OCI-M2 (cell line): ENCODE data around the gene HTT.
"Not testable (repeated sequence)": the region's sequence is repeated elsewhere in the genome, so short reads cannot be mapped to it uniquely, and the experiment has no call there.

ENCODE experiments used
- DNase-seq: peaks from one replicate; lab custom pipeline; 2025; ENCODE audit not compliant: unreplicated experiment; lab: John Stamatoyannopoulos, UW

Gene HTT

GRCh38 chr4:3161044-3161443 is 86.6 kb downstream of the HTT start:
- DNase-seq: not testable (repeated sequence)

GRCh38 chr4:3166434-3166833 is 92.0 kb downstream of the HTT start:
- DNase-seq: not testable (repeated sequence)

- DNase-seq: no peak
These were observed 93.5 kb downstream of the HTT start for GRCh38 chr4:3168029-3168428.

- no peak for DNase-seq
These were observed 100.2 kb downstream of the HTT start for GRCh38 chr4:3174371-3175338.

- no peak for DNase-seq
These were observed 102.1 kb downstream of the HTT start for GRCh38 chr4:3176367-3177229.

GRCh38 chr4:3177426-3177825 is 102.9 kb downstream of the HTT start:
- DNase-seq: no peak

- no peak for DNase-seq
These were observed 103.4 kb downstream of the HTT start for GRCh38 chr4:3177905-3178304.

- no peak for DNase-seq
These were observed 103.9 kb downstream of the HTT start for GRCh38 chr4:3178351-3178750.

GRCh38 chr4:3179126-3179706 is 104.7 kb downstream of the HTT start:
- no peak for DNase-seq

GRCh38 chr4:3183008-3183407 is 108.5 kb downstream of the HTT start:
- no peak for DNase-seq

GRCh38 chr4:3184725-3185124 is 110.2 kb downstream of the HTT start:
- no peak for DNase-seq

- DNase-seq: no peak
These were observed 112.1 kb downstream of the HTT start for GRCh38 chr4:3186609-3187008.

- DNase-seq: no peak
These were observed 113.6 kb downstream of the HTT start for GRCh38 chr4:3188118-3188517.

- no peak for DNase-seq
These were observed 115.0 kb downstream of the HTT start for GRCh38 chr4:3189459-3189858.

- no peak for DNase-seq
These were observed 116.1 kb downstream of the HTT start for GRCh38 chr4:3190549-3190948.

- no peak for DNase-seq
These were observed 117.7 kb downstream of the HTT start for GRCh38 chr4:3192188-3192587.

GRCh38 chr4:3192827-3193226 is 118.3 kb downstream of the HTT start:
- no peak for DNase-seq

- DNase-seq: no peak
These were observed 119.2 kb downstream of the HTT start for GRCh38 chr4:3193531-3194203.

- no peak for DNase-seq
These were observed 122.3 kb downstream of the HTT start for GRCh38 chr4:3196670-3197359.

- DNase-seq: no peak
These were observed 123.1 kb downstream of the HTT start for GRCh38 chr4:3197366-3198105.
